Panc1 (cell line): ENCODE results near the gene ENPP1. TPM values are rescaled to one million over a fixed set of nuclear protein-coding genes. Genes with fewer than 3 reads are reported as not detected.

Source experiments
- ATAC-seq: fragments of 200-7000 bp; cut with Tn5 transposase; 2 replicates; pipeline ENCODE4 v1.9.1; 2020; ENCODE audit warnings: mild to moderate bottlenecking, moderate library complexity
- BruUV-seq: library from RNA; stranded (reverse); fragments of 400-500 nt; replicated peaks from 2 replicates; lab custom pipeline; 2021; lab: Mats Ljungman, UMichigan
- CTCF ChIA-PET: fragments of 300-600 bp; sonication (Branson Sonifier 250); formaldehyde crosslinking; loops from one replicate; lab custom pipeline; 2022; ENCODE audit warnings: antibody characterized with exemption; lab: Charles Lee
- POLR2A ChIA-PET: fragments of 300-600 bp; sonication (Branson Sonifier 250); formaldehyde crosslinking; loops from one replicate; lab custom pipeline; 2022; ENCODE audit warnings: antibody characterized with exemption; lab: Charles Lee
- DNase-seq: peaks from one replicate; pipeline ENCODE4 v3.0.0-alpha.2; 2010; ENCODE audit warnings: low read depth, low spot score
- H3K27ac ChIP-seq: 2 replicates; pipeline ENCODE4 v1.5.1; 2011; ENCODE audit warnings: mild to moderate bottlenecking, low read length, inconsistent platforms
- H3K27me3 ChIP-seq: fragments of 200-500 bp; sonication (Bioruptor generic); 2 replicates; pipeline ENCODE4 v1.6.0; 2014; ENCODE audit warnings: low read length, inconsistent platforms; ENCODE audit not compliant: control insufficient read depth, insufficient read depth
- H3K36me3 ChIP-seq: fragments of 200-500 bp; sonication (Bioruptor generic); 2 replicates; pipeline ENCODE4 v1.5.1; 2014; ENCODE audit warnings: inconsistent platforms, mild to moderate bottlenecking, low read length, moderate library complexity; ENCODE audit not compliant: control insufficient read depth, insufficient read depth
- H3K4me1 ChIP-seq: 2 replicates; pipeline ENCODE4 v1.5.1; 2011; ENCODE audit warnings: inconsistent platforms, mild to moderate bottlenecking, low read length, moderate library complexity; ENCODE audit not compliant: control insufficient read depth, insufficient read depth
- H3K4me3 ChIP-seq, 2 experiments: 2 replicates each; pipeline ENCODE4 v1.5.1; 2011 to 2012; ENCODE audit warnings: low read depth in 2 of 2, low read length in 2 of 2, mild to moderate bottlenecking in 2 of 2, inconsistent platforms in 1 of 2, moderate library complexity in 1 of 2
- H3K9me3 ChIP-seq: fragments of 200-500 bp; sonication (Bioruptor generic); 2 replicates; pipeline ENCODE4 v1.5.1; 2014; ENCODE audit warnings: low read depth, mild to moderate bottlenecking, inconsistent platforms, low read length, moderate library complexity; ENCODE audit not compliant: control insufficient read depth, insufficient read depth
- POLR2AphosphoS5 ChIP-seq: IDR thresholded peaks from 2 replicates; pipeline ENCODE4 v1.6.1; 2012; ENCODE audit warnings: mild to moderate bottlenecking, low read depth, low read length, moderate library complexity
- SIN3A ChIP-seq: IDR thresholded peaks from 2 replicates; pipeline ENCODE4 v1.6.1; 2012; ENCODE audit warnings: low read depth, mild to moderate bottlenecking, low read length, moderate library complexity, borderline replicate concordance; ENCODE audit not compliant: insufficient read depth
- TCF7L2 ChIP-seq: IDR thresholded peaks from 2 replicates; pipeline ENCODE4 v1.6.1; 2011; ENCODE audit warnings: mild to moderate bottlenecking, low read depth, low read length, inconsistent platforms
- in situ Hi-C: cut with HindIII; loops from 2 replicates; pipeline ENCODE4 v1.10.0; 2016; ENCODE audit warnings: low sequenced_read_pairs, low pct_unique_long_range_greater_than_20kb
- intact Hi-C: fragments of 100-400 bp; cut with micrococcal nuclease; formaldehyde crosslinking; loops from one replicate; pipeline ENCODE4 v1.10.0; 2022; ENCODE audit not compliant: unreplicated experiment
- total RNA-seq: library from RNA; stranded (reverse); gene quantifications from one replicate; pipeline ENCODE4 v1.2.1, GENCODE V29; 2021; ENCODE audit not compliant: unreplicated experiment
- TF ChIP-seq, protein P1 (sequence below), 2 experiments: IDR thresholded peaks; 2 replicates each; pipeline ENCODE4 v1.6.1; 2011 to 2012; ENCODE audit warnings: low read depth in 2 of 2, control low read depth in 1 of 2, low read length in 1 of 2, mild to moderate bottlenecking in 1 of 2, moderate library complexity in 1 of 2; ENCODE audit not compliant: insufficient read depth in 1 of 2
- TF ChIP-seq, protein P2 (sequence below): fragments of 450-650 bp; IDR thresholded peaks from 2 replicates; pipeline ENCODE4 v1.5.1; 2017; ENCODE audit warnings: mild to moderate bottlenecking

Gene ENPP1
- total RNA-seq, 1 experiment from 2014 or later = 6.8 TPM

DNA sequence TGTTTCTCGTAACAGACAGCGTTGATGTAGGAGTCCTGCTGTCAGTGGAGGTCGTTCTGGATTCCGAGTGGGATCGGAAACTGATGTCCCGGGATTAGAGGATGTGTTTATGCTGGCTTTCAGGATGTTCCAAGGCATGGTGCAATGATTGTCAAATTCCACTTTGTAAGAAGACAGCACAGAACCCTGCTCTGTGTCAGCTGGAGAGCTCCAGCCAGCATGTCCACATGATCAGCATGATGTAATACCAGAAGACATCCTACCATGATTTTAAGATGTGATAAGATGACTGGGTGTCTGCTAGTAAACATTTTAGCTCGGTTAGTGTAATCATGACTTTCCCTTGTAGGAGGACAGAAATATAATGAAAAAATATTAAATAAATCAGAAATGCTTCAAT lies 20.3 kb downstream of the ENPP1 start:
- BruUV-seq = no TSS peak
- in situ Hi-C loops = no loop called here
- Histone ChIP-seq H3K9me3 (no peaks in the 10 kb centered on the region), H3K4me3 (no peak overlapping the region), H3K4me1 (no peaks in the 10 kb centered on the region), H3K27ac (no peak overlapping the region), H3K36me3 (no peaks in the 10 kb centered on the region), H3K27me3 (no peaks in the 10 kb centered on the region)
- intact Hi-C loops = no loop called here
- no peak for TF ChIP-seq SIN3A
- TF ChIP-seq, protein P1, sequence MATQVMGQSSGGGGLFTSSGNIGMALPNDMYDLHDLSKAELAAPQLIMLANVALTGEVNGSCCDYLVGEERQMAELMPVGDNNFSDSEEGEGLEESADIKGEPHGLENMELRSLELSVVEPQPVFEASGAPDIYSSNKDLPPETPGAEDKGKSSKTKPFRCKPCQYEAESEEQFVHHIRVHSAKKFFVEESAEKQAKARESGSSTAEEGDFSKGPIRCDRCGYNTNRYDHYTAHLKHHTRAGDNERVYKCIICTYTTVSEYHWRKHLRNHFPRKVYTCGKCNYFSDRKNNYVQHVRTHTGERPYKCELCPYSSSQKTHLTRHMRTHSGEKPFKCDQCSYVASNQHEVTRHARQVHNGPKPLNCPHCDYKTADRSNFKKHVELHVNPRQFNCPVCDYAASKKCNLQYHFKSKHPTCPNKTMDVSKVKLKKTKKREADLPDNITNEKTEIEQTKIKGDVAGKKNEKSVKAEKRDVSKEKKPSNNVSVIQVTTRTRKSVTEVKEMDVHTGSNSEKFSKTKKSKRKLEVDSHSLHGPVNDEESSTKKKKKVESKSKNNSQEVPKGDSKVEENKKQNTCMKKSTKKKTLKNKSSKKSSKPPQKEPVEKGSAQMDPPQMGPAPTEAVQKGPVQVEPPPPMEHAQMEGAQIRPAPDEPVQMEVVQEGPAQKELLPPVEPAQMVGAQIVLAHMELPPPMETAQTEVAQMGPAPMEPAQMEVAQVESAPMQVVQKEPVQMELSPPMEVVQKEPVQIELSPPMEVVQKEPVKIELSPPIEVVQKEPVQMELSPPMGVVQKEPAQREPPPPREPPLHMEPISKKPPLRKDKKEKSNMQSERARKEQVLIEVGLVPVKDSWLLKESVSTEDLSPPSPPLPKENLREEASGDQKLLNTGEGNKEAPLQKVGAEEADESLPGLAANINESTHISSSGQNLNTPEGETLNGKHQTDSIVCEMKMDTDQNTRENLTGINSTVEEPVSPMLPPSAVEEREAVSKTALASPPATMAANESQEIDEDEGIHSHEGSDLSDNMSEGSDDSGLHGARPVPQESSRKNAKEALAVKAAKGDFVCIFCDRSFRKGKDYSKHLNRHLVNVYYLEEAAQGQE (IDR thresholded peaks at IDR 0.05; ENCODE audit: insufficient read depth in 1 of 2, low read depth in 2 of 2, low read length in 1 of 2) = no peak
- no peak for TF ChIP-seq POLR2AphosphoS5
- TF ChIP-seq, protein P2, sequence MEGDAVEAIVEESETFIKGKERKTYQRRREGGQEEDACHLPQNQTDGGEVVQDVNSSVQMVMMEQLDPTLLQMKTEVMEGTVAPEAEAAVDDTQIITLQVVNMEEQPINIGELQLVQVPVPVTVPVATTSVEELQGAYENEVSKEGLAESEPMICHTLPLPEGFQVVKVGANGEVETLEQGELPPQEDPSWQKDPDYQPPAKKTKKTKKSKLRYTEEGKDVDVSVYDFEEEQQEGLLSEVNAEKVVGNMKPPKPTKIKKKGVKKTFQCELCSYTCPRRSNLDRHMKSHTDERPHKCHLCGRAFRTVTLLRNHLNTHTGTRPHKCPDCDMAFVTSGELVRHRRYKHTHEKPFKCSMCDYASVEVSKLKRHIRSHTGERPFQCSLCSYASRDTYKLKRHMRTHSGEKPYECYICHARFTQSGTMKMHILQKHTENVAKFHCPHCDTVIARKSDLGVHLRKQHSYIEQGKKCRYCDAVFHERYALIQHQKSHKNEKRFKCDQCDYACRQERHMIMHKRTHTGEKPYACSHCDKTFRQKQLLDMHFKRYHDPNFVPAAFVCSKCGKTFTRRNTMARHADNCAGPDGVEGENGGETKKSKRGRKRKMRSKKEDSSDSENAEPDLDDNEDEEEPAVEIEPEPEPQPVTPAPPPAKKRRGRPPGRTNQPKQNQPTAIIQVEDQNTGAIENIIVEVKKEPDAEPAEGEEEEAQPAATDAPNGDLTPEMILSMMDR = no peak
- TF ChIP-seq TCF7L2 = no peak
- ChIA-PET POLR2A (no interaction called here), CTCF (no interaction called here)
- DNase-seq = no peak
- ATAC-seq = no peak

DNA sequence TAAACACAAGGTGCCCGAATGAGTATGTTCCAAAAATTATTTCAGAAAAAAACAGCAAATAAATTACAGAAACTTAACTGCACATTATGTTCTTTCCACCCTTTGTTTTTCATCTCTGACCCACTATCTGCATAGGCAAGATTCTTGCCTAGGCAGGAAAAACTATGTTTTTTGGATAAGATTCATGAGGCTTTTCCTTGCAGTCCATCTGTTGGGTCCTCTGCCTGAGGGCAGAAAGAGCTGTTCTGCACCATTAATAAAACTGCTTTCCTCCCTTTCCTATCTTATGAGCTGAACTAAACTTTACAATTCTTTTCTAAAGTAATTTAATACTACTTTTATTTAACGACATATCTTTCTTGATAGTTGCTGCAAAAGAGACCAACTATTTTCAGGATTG lies 21.1 kb downstream of the ENPP1 start:
- in situ Hi-C loops = no loop called here
- DNase-seq = no peak
- Histone ChIP-seq H3K9me3 (no peaks in the 10 kb centered on the region), H3K36me3 (no peaks in the 10 kb centered on the region), H3K4me3 (no peak overlapping the region), H3K27ac (no peak overlapping the region), H3K4me1 (no peaks in the 10 kb centered on the region), H3K27me3 (no peaks in the 10 kb centered on the region)
- intact Hi-C loops = no loop called here
- ATAC-seq = no peak
- POLR2A ChIA-PET = no interaction called here
- TF ChIP-seq TCF7L2 (no peak), POLR2AphosphoS5 (no peak), SIN3A (no peak)
- TF ChIP-seq, protein P1 (IDR thresholded peaks at IDR 0.05; ENCODE audit: insufficient read depth in 1 of 2, low read depth in 2 of 2, low read length in 1 of 2) = no peak
- TF ChIP-seq, protein P2 = no peak
- CTCF ChIA-PET = no interaction called here
- BruUV-seq = no TSS peak
